GM23248 (cell line): Measurements from ENCODE around the gene PCYT2. TPM values are rescaled to one million over a fixed set of nuclear protein-coding genes. Genes with fewer than 3 reads are reported as not detected.
"Not testable (repeated sequence)": the region's sequence is repeated elsewhere in the genome, so short reads cannot be mapped to it uniquely, and the experiment has no call there.

Experiments used
- DNase-seq: peaks from one replicate; pipeline ENCODE4 v3.0.0-alpha.2; 2015
- H2AFZ ChIP-seq: fragments of 200-600 bp; sonication (generic); 2 replicates; pipeline ENCODE4 v1.6.1; 2016; ENCODE audit warnings: antibody characterized with exemption
- H3F3A ChIP-seq: fragments of 200-600 bp; sonication (generic); 2 replicates; pipeline ENCODE4 v1.6.1; 2016; ENCODE audit warnings: mild to moderate bottlenecking, antibody characterized with exemption, mixed run types; ENCODE audit not compliant: insufficient read depth
- H3K27ac ChIP-seq: fragments of 200-600 bp; sonication (generic); 2 replicates; pipeline ENCODE4 v1.5.1; 2016; ENCODE audit warnings: mild to moderate bottlenecking
- H3K27me3 ChIP-seq: fragments of 200-600 bp; sonication (generic); replicated peaks from 2 replicates; pipeline ENCODE4 v1.6.1; 2016; ENCODE audit warnings: mild to moderate bottlenecking; ENCODE audit not compliant: insufficient read depth
- H3K36me3 ChIP-seq: fragments of 200-600 bp; sonication (generic); 2 replicates; pipeline ENCODE4 v1.6.1; 2016; ENCODE audit warnings: low read depth, mild to moderate bottlenecking
- H3K4me1 ChIP-seq: fragments of 200-600 bp; sonication (generic); 2 replicates; pipeline ENCODE4 v1.6.1; 2016; ENCODE audit warnings: mild to moderate bottlenecking; ENCODE audit not compliant: insufficient read depth
- H3K4me2 ChIP-seq: fragments of 200-600 bp; sonication (generic); one replicate; pipeline ENCODE4 v1.6.1; 2016; ENCODE audit warnings: mild to moderate bottlenecking; ENCODE audit not compliant: unreplicated experiment
- H3K4me3 ChIP-seq: fragments of 200-600 bp; sonication (generic); 2 replicates; pipeline ENCODE4 v1.5.1; 2016; ENCODE audit warnings: mild to moderate bottlenecking
- H3K79me2 ChIP-seq: fragments of 200-600 bp; sonication (generic); 2 replicates; pipeline ENCODE4 v1.6.1; 2016; ENCODE audit warnings: mild to moderate bottlenecking; ENCODE audit not compliant: insufficient read depth
- H3K9ac ChIP-seq: fragments of 200-600 bp; sonication (generic); 2 replicates; pipeline ENCODE4 v1.6.1; 2016; ENCODE audit warnings: mild to moderate bottlenecking
- H3K9me2 ChIP-seq: fragments of 200-600 bp; sonication (generic); 2 replicates; pipeline ENCODE4 v1.6.1; 2016; ENCODE audit warnings: mixed run types, mild to moderate bottlenecking, moderate library complexity; ENCODE audit not compliant: insufficient read depth
- H3K9me3 ChIP-seq: fragments of 200-600 bp; sonication (generic); one replicate; pipeline ENCODE4 v1.6.1; 2017; ENCODE audit warnings: low read depth
- H4K20me1 ChIP-seq: fragments of 200-600 bp; sonication (generic); 2 replicates; pipeline ENCODE4 v1.6.0; 2016; ENCODE audit not compliant: insufficient read depth
- EZH2 ChIP-seq: fragments of 200-600 bp; sonication (generic); IDR thresholded peaks from 2 replicates; pipeline ENCODE4 v1.6.1; 2018; ENCODE audit warnings: antibody characterized with exemption, mild to moderate bottlenecking; ENCODE audit not compliant: insufficient read depth, poor library complexity, severe bottlenecking
- EZH2phosphoT487 ChIP-seq: fragments of 200-600 bp; sonication (generic); IDR thresholded peaks from 2 replicates; pipeline ENCODE4 v1.6.1; 2018; ENCODE audit warnings: antibody characterized with exemption, moderate library complexity, mild to moderate bottlenecking, low read depth; ENCODE audit not compliant: insufficient read depth
- WGBS, 2 experiments: methylation state at CpG; one replicate each; pipeline ENCODE4 v1.1.6; 2015 to 2017; ENCODE audit warnings: low lambda C conversion rate in 2 of 2, low coverage in 1 of 2; ENCODE audit errors: missing lambda C conversion rate in 2 of 2; 5-methylcytosine and 5-hydroxymethylcytosine counted together
- in situ Hi-C: fragments of 300-500 bp; cut with MboI; formaldehyde crosslinking; loops from 2 replicates; pipeline ENCODE4 v1.15.0; 2020
- polyA plus RNA-seq: library from polyadenylated mRNA; unstranded; fragments of >200 nt; fragmentation: Nextera tagmentation; extraction: Ambion mirVana; gene quantifications from 2 replicates; pipeline ENCODE4 v1.2.1, GENCODE V29; 2016
- total RNA-seq: library from RNA; depleted of rRNA; stranded (reverse); fragments of >200 nt; shearing (Covaris generic); gene quantifications from 2 replicates; pipeline ENCODE4 v1.2.3, GENCODE V29; 2014

The PCYT2 gene
- total and polyA plus RNA-seq, 2 experiments from 2014 or later, result 25.6 to 36.9 TPM

DNA sequence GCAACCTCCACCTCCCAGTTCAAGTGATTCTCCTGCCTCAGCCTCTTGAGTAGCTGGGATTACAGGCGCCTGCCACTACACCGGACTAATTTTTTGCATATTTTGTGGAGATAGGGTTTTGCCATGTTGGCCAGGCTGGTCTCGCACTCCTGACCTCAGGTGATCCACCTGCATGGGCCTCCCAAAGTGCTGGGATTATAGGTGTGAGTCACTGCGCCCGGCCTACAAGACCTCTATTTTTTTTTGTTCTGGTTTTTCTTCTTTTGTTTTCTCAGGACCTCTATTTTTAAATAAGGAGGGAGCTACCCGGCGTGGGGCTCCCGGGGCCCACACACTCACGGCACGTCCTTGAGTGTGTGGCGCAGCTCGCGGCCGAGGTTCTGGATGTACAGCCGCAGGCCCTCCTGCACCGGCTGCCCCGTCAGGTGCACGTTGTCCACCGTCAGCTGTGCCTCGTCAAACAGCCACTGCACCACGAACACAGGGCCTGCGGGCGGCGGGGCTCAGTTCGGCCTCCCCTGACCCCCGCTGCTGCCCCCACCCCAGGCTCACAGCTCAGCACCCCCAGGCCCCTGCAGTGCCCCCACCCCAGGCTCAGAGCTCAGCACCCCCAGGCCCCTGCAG lies 44.0 kb upstream of the PCYT2 start:
- Histone ChIP-seq H3K9me3 (no peaks in the 10 kb centered on the region), H2AFZ (no peak overlapping the region), H3K9ac (no peak overlapping the region), H3K4me3 (no peak overlapping the region), H3K27ac (no peak overlapping the region), H3K4me1 (no peaks in the 10 kb centered on the region), H3K36me3 (no peaks in the 10 kb centered on the region), H4K20me1 (no peaks in the 10 kb centered on the region), H3K79me2 (no peaks in the 10 kb centered on the region), H3K4me2 (no peak overlapping the region), H3K9me2 (no peaks in the 10 kb centered on the region), H3K27me3 (peaks cover 15% of the 10 kb centered on the region), H3F3A (no peaks in the 10 kb centered on the region)
- in situ Hi-C loops, result no loop called here
- TF ChIP-seq EZH2phosphoT487, result no peak
- TF ChIP-seq EZH2, result no peak
- no peak for DNase-seq
- WGBS, 2 experiments, result 92 to 95% methylated on average over 20 to 26 of the region's 26 CpGs

GRCh38 chr17:81954131-81955057 lies 43.2 kb upstream of the PCYT2 start:
- H4K20me1 ChIP-seq, result no peaks in the 10 kb centered on the region
- H3K36me3 ChIP-seq, result no peaks in the 10 kb centered on the region
- no peaks in the 10 kb centered on the region for H3K9me3 ChIP-seq
- H3K9ac ChIP-seq, result no peak overlapping the region
- H3K4me1 ChIP-seq, result no peaks in the 10 kb centered on the region
- peaks cover 11% of the 10 kb centered on the region for H3K27me3 ChIP-seq
- WGBS, 2 experiments, result 71% methylated on average over 17 to 18 of the region's 19 CpGs
- no peak overlapping the region for H3K4me3 ChIP-seq
- DNase-seq, result no peak
- TF ChIP-seq EZH2 (no peak), EZH2phosphoT487 (no peak)
- in situ Hi-C loops, result no loop called here
- no peaks in the 10 kb centered on the region for H3F3A ChIP-seq
- H2AFZ ChIP-seq, result no peak overlapping the region
- no peaks in the 10 kb centered on the region for H3K9me2 ChIP-seq
- H3K79me2 ChIP-seq, result no peaks in the 10 kb centered on the region
- no peak overlapping the region for H3K27ac ChIP-seq
- H3K4me2 ChIP-seq, result no peak overlapping the region

DNA sequence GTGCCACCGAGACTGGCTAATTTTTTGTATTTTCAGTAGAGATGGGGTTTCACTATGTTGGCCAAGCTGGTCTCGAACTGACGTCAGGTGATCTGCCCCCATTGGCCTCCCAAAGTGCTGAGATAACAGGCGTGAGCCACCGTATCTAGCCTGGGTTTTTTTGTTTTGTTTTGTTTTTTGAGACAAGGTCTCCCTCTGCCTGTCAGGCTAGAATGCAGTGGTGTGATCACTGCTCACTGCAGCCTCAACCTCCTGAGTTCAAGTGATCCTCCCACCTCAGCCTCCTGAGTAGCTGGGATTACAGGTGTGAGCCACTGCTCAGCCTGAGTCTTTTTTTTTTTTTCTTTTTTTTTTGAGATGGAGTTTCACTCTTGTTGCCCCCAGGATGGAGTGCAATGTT lies 42.2 kb upstream of the PCYT2 start:
- H3K9me3 ChIP-seq, DNase-seq, H2AFZ ChIP-seq, H3K4me3 ChIP-seq, H3K36me3 ChIP-seq, H3K27me3 ChIP-seq, H3K4me2 ChIP-seq, H3K27ac ChIP-seq, H3K79me2 ChIP-seq, H4K20me1 ChIP-seq, H3K9ac ChIP-seq, H3K9me2 ChIP-seq, in situ Hi-C loops, H3F3A ChIP-seq, H3K4me1 ChIP-seq: not testable (repeated sequence)
- 83 to 92% methylated on average over 5 of the region's 5 CpGs for WGBS, 2 experiments

DNA sequence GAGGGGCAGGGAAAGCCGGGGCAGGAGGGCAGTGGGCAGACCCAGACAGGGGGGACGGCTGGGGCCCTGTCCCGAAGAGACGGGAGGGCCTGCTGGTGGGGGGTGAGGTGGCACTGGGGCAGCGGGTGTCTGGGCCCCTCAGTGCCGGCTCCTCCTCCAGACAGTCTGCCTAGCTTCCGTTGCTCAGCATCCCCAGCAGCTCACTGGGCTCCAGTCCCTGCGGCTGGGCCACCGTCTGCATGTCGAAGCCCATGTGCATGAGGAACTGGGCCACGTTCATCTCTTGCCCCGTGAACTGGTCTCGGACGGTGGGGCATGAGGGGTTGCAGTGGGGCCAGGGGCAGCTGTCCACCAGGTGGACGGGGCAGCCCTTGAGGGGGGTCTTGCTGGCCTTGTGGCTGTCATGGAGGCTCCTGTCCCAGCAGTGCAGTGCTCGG lies 41.6 kb upstream of the PCYT2 start:
- H3K79me2 ChIP-seq, result no peaks in the 10 kb centered on the region
- H3K9me3 ChIP-seq, result no peaks in the 10 kb centered on the region
- H3K27me3 ChIP-seq, result no peaks in the 10 kb centered on the region
- no peak overlapping the region for H3K27ac ChIP-seq
- no peak overlapping the region for H3K4me2 ChIP-seq
- H3K4me3 ChIP-seq, result no peak overlapping the region
- H3K9ac ChIP-seq, result no peak overlapping the region
- no peaks in the 10 kb centered on the region for H3F3A ChIP-seq
- no peaks in the 10 kb centered on the region for H3K9me2 ChIP-seq
- no peak for DNase-seq
- no peaks in the 10 kb centered on the region for H4K20me1 ChIP-seq
- H3K36me3 ChIP-seq, result no peaks in the 10 kb centered on the region
- H3K4me1 ChIP-seq, result no peaks in the 10 kb centered on the region
- no peak for TF ChIP-seq EZH2phosphoT487
- no peak for TF ChIP-seq EZH2
- no peak overlapping the region for H2AFZ ChIP-seq
- in situ Hi-C loops, result no loop called here
- 64 to 69% methylated on average over 13 to 16 of the region's 16 CpGs for WGBS, 2 experiments
